Nephron (organoid): ENCODE data around the gene LIPG.

Source experiments
- H3K27ac Mint-ChIP-seq, 3 experiments: 2 replicates each; pipeline ENCODE4 v1.8.0; 2020; ENCODE audit warnings: mixed read lengths in 3 of 3, mild to moderate bottlenecking in 2 of 3, moderate library complexity in 1 of 3
- H3K27me3 Mint-ChIP-seq: 2 replicates; pipeline ENCODE4 v1.8.0; 2021; ENCODE audit warnings: low read depth, mild to moderate bottlenecking, moderate library complexity, mixed read lengths
- H3K36me3 Mint-ChIP-seq: 2 replicates; pipeline ENCODE4 v1.8.0; 2020; ENCODE audit warnings: low read depth, mixed read lengths
- H3K4me1 Mint-ChIP-seq: 2 replicates; pipeline ENCODE4 v1.8.0; 2020; ENCODE audit warnings: mixed read lengths
- H3K4me3 Mint-ChIP-seq, 3 experiments: 2 replicates each; pipeline ENCODE4 v1.8.0; 2020; ENCODE audit warnings: mild to moderate bottlenecking in 3 of 3, mixed read lengths in 3 of 3, moderate library complexity in 2 of 3
- H3K9me3 Mint-ChIP-seq: 2 replicates; pipeline ENCODE4 v1.8.0; 2020; ENCODE audit warnings: mixed read lengths
- TF ChIP-seq, protein P1 (sequence below), 3 experiments: fragments of 200-600 bp; sonication (generic); IDR thresholded peaks; one replicate each; pipeline ENCODE4 v1.5.0; 2021; ENCODE audit warnings: antibody characterized with exemption in 3 of 3; ENCODE audit not compliant: unreplicated experiment in 3 of 3

LIPG gene

DNA sequence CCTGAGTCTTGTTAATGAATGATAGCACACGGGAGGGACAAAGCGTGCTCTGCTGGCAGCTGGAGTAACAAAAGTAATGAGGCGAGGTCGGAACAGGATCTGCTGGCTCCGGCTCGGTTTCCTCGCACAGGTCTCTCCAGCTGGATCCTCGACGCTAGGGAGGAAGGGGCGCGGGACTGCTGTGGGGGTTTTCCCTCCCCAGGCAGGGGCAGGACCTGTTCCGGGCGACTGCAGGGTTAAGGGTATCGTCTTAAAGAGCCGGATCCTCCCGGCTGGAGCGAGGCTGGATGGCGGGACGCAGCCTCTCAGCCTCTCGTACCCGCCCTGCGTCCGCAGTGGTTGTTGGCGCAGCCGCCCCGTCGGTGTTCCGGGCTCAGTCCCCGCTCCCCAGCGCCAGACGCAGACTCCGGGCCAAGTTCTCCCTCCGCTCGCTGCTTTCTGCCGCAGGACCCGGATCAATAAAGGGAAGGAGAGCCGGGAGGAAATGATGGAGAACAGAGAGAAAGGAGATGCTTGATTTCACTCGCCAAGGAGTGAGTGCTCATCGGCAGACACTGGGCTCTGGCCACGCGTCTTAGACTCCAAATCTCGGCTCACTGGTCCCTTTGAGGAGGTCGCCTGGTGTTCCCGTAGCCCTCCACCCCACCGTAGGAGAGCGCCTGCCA is 1.1 kb upstream of the LIPG start:
- Mint-ChIP-seq H3K4me3 (peak overlapping the region; percentile 92 to 98 (median 96)), H3K4me1 (peaks cover 51% of the 10 kb centered on the region), H3K36me3 (no peaks in the 10 kb centered on the region), H3K9me3 (no peaks in the 10 kb centered on the region), H3K27ac (peak overlapping the region; percentile 71 to 78 (median 72)), H3K27me3 (peaks cover 55% of the 10 kb centered on the region)
- TF ChIP-seq, protein P1, sequence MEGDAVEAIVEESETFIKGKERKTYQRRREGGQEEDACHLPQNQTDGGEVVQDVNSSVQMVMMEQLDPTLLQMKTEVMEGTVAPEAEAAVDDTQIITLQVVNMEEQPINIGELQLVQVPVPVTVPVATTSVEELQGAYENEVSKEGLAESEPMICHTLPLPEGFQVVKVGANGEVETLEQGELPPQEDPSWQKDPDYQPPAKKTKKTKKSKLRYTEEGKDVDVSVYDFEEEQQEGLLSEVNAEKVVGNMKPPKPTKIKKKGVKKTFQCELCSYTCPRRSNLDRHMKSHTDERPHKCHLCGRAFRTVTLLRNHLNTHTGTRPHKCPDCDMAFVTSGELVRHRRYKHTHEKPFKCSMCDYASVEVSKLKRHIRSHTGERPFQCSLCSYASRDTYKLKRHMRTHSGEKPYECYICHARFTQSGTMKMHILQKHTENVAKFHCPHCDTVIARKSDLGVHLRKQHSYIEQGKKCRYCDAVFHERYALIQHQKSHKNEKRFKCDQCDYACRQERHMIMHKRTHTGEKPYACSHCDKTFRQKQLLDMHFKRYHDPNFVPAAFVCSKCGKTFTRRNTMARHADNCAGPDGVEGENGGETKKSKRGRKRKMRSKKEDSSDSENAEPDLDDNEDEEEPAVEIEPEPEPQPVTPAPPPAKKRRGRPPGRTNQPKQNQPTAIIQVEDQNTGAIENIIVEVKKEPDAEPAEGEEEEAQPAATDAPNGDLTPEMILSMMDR (IDR thresholded peaks at IDR 0.05; ENCODE audit: unreplicated experiment in 3 of 3), result no peak

GRCh38 chr18:49562481-49563129 is 748 bp downstream of the LIPG start:
- H3K4me1 Mint-ChIP-seq, result peaks cover 60% of the 10 kb centered on the region
- peak overlapping the region; percentile 92 to 98 (median 96) for H3K4me3 Mint-ChIP-seq
- no peaks in the 10 kb centered on the region for H3K9me3 Mint-ChIP-seq
- H3K27me3 Mint-ChIP-seq, result peaks cover 55% of the 10 kb centered on the region
- peaks cover 7% of the 10 kb centered on the region for H3K36me3 Mint-ChIP-seq
- H3K27ac Mint-ChIP-seq, result peak overlapping the region; percentile 19 to 78 (median 71)
- TF ChIP-seq, protein P1 (IDR thresholded peaks at IDR 0.05; ENCODE audit: unreplicated experiment in 3 of 3), result no peak

- H3K4me1 Mint-ChIP-seq, result peaks cover 60% of the 10 kb centered on the region
- TF ChIP-seq, protein P1 (IDR thresholded peaks at IDR 0.05; ENCODE audit: unreplicated experiment in 3 of 3), result no peak
- peak overlapping the region in 1 of 3 experiments; percentile 1 for H3K27ac Mint-ChIP-seq
- peaks cover 55% of the 10 kb centered on the region for H3K27me3 Mint-ChIP-seq
- H3K4me3 Mint-ChIP-seq, result peak overlapping the region; percentile 92 to 98 (median 96)
- peaks cover 7% of the 10 kb centered on the region for H3K36me3 Mint-ChIP-seq
- H3K9me3 Mint-ChIP-seq, result no peaks in the 10 kb centered on the region
Observed at GRCh38 chr18:49563130-49563540, 1.3 kb downstream of the LIPG start.

- Mint-ChIP-seq H3K4me3 (peak overlapping the region; percentile 92 to 98 (median 96)), H3K4me1 (peaks cover 60% of the 10 kb centered on the region), H3K27me3 (peaks cover 55% of the 10 kb centered on the region), H3K27ac (peak overlapping the region in 1 of 3 experiments; percentile 1), H3K36me3 (peaks cover 7% of the 10 kb centered on the region), H3K9me3 (no peaks in the 10 kb centered on the region)
- TF ChIP-seq, protein P1 (IDR thresholded peaks at IDR 0.05; ENCODE audit: unreplicated experiment in 3 of 3), result no peak
Observed at GRCh38 chr18:49563701-49564517, 2.1 kb downstream of the LIPG start.

- TF ChIP-seq, protein P1 (IDR thresholded peaks at IDR 0.05; ENCODE audit: unreplicated experiment in 3 of 3), result no peak
- Mint-ChIP-seq H3K27ac (no peak overlapping the region), H3K9me3 (no peaks in the 10 kb centered on the region), H3K36me3 (peaks cover 11% of the 10 kb centered on the region), H3K4me3 (peak overlapping the region; percentile 92 to 98 (median 96)), H3K27me3 (peaks cover 50% of the 10 kb centered on the region), H3K4me1 (peaks cover 60% of the 10 kb centered on the region)
Observed at GRCh38 chr18:49564518-49564834, 2.6 kb downstream of the LIPG start.
